ENCODE results near the gene LMBR1. TPM values are rescaled to one million over a fixed set of nuclear protein-coding genes. Genes with fewer than 3 reads are reported as not detected.
A peak's percentile ranks its signal among the peaks of the same experiment; 100 is the strongest.

LMBR1 gene
- total RNA-seq, 1 experiment from 2014 or later, result 23.8 TPM

DNA sequence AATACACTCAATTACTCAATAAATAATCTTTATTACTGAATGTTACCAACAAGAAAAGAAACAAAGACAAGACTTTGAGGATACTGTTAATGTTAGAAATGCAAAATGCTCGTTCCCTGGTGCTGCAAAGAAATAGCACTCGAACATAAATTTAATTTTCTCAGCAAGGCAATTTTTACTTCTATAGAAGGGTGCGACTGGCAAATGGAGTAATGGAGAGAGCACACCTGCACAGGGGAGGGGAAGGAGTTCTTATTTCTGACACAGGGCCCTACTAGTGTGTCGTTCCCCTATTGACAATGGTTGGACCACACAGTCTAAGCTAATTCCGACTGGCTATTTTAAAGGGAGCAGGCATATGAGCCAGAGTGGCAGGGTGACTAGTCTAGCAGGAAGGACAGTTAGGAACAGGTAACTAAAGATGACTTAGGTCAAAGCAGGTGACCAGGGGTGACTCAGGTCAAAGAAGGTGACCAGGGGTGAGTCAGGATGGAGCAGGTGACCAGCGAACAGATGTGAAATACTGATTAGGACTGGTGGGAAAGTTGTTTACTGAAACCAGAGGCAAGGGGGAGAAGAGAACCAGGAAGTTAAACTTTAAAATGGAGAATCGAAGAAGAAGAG is 133.3 kb downstream of the LMBR1 start:
- DNase-seq, result no peak
- Histone ChIP-seq H3K36me3 (no peaks in the 10 kb centered on the region; the same call in 1 of the 2 replicates), H3K4me3 (no peak overlapping the region), H3K27me3 (no peaks in the 10 kb centered on the region), H3K9me3 (no peaks in the 10 kb centered on the region)

DNA sequence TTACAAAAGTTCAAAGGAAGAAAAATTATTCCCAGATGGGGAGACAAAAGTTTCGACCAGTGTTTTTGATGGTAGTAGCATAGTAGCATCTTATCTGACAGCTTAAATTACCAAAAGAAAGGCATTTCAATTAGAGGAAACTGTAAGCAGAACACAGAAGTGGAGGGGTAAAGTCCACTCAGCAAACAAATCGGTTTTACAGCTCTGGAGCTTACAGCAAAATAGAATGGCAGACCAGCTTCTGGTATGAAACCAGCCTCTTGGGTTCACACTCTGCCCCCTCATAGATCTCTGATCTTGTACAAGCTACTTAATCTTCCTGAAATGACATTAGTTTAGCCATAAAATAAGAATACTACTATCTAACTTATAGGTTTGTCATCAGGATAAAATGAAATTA is 133.8 kb downstream of the LMBR1 start:
- no peaks in the 10 kb centered on the region; the same call in 1 of the 2 replicates for H3K36me3 ChIP-seq
- H3K9me3 ChIP-seq, result no peaks in the 10 kb centered on the region
- no peak for DNase-seq
- H3K27me3 ChIP-seq, result no peaks in the 10 kb centered on the region
- no peak overlapping the region for H3K4me3 ChIP-seq

DNA sequence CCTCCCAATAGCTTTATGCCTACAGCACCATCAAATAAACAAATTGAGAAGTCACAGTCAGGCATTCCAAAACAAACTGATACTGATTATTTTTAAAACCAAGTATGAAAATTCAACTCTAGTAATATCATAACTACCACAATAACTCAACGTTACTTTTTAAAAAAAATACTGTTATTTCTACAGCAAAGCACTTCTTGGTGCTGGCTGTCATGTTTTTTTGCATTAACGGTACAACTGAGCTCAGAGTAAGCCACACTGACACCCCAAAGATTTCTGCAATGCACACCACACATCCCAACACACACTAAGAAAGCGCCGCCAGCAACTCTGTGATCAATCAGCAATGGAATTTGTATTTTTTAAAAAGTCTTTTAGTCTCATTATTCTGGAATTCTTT is 138.8 kb downstream of the LMBR1 start:
- no peak for DNase-seq
- Histone ChIP-seq H3K9me3 (no peaks in the 10 kb centered on the region), H3K4me3 (no peak overlapping the region), H3K36me3 (no peaks in the 10 kb centered on the region), H3K27me3 (no peaks in the 10 kb centered on the region)

DNA sequence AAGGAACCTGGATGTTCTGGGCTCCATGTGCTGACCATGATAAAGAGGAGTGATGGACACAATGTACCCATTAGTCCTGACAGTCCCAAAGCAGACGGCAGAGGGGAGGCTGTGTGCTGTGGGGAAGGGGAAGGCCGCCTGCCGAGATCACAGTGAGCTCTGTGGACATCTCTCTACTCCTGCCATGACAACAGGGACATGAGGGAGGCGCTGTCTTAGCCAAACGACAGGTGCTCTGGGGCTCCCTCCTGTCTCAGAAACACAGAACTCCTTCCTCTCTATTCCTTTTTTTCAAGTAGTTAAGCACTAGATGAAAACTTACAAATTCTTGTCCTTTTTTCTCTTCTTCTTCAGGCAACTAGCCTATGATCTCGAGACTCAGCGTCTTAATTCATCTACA is 139.4 kb downstream of the LMBR1 start:
- no peaks in the 10 kb centered on the region for H3K27me3 ChIP-seq
- H3K4me3 ChIP-seq, result no peak overlapping the region
- no peak for DNase-seq
- no peaks in the 10 kb centered on the region for H3K9me3 ChIP-seq
- no peaks in the 10 kb centered on the region for H3K36me3 ChIP-seq

DNA sequence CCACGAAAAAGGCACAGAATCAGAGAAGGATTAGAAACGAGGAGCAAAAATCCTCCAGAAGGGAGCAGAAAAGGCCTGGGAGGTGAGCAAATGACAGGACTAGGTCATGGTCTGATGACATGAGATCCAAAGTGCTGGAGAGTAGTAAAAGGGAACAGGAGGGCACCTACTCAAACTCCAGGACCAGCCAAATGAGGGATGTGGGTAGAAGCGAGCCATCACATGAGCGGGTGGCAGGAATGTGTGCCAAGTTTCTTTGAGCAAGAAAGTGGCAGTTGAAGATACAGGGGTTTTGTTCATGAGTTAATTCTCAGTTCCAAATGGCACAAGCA is 139.8 kb downstream of the LMBR1 start:
- Histone ChIP-seq H3K9me3 (no peaks in the 10 kb centered on the region), H3K4me3 (no peak overlapping the region), H3K36me3 (no peaks in the 10 kb centered on the region), H3K27me3 (no peaks in the 10 kb centered on the region)
- DNase-seq, result no peak

DNA sequence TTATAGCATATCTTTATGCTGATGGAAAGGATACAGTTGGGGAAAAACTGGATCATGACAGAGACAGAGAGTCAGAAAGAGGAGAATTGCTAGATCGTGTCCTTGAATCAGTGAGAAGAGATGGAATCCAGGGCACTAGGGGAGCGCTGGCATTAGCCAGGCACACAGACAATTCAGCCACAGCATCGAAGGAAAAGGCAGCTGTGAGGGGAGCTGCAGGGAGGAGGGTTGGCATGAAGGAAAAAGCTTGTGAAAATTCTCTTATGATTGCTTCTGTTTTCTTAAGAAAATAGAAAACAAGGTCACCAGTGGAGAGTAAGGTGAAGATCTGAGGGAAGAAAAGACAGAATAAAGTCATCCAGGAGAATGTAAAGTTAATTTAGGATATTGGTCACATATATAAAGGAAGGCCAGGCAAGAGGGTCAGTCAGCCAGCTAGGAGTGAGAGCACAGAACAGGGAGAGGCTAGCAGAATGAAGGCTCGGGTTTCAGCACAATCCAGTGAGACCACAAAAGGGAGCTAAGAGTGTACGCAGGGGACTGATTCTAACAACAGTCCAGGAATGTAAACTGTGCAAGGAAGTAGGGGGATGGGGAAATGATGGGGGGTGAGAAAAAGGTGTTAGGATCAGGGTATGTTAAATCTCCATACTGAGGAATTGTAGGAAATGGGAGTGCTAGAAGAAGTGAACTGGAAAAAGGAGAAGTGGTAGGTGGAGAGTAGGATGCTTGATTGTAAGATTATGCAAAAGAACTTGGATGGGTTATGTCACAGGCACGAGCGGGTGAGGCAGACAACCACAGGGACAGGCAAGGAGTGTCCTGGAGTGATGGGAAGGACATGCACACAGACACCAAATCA is 140.4 kb downstream of the LMBR1 start:
- no peak overlapping the region for H3K4me3 ChIP-seq
- H3K9me3 ChIP-seq, result no peaks in the 10 kb centered on the region
- no peaks in the 10 kb centered on the region for H3K27me3 ChIP-seq
- no peaks in the 10 kb centered on the region for H3K36me3 ChIP-seq
- DNase-seq, result no peak

DNA sequence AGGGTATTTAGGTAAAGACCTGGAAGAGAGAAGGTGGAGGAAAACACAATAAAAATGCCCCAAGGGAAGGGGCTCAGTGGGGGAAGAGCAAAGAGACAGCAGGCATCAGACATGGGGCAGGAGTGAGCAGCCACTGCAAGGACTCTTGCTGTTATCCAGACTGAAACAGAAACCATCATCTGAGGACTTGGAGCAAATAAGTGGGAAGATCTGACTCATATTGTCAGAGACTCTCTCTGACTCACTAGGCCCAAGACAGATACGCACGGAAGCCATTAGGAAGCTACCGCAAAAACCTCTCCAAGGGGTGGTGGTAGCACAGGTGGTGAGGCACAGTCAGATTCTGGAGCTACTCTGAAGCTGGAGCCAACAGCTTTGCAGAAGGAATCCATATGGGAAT is 141.7 kb downstream of the LMBR1 start:
- Histone ChIP-seq H3K36me3 (no peaks in the 10 kb centered on the region), H3K9me3 (no peaks in the 10 kb centered on the region), H3K4me3 (no peak overlapping the region), H3K27me3 (no peaks in the 10 kb centered on the region)
- peak; percentile 62 for DNase-seq

DNA sequence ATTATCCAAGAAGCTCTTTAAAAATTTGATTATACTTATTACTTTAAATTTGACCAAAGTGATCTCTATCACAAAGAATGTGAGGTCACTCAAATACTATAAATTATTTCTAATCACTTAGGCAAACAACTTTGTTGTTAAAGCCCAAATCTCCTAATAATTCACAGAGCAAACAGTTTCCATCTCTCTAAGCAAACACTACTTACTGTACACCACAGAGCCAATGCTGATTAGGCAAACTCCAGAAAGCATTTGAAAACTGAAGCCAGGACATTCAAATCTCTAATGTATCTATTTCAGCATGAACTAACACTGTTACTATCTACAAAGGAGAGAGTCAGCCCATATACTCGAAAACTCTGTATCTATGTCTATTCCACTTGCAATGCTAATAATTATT is 145.3 kb downstream of the LMBR1 start:
- Histone ChIP-seq H3K36me3 (no peaks in the 10 kb centered on the region), H3K9me3 (no peaks in the 10 kb centered on the region), H3K4me3 (no peak overlapping the region), H3K27me3 (no peaks in the 10 kb centered on the region)
- no peak for DNase-seq

DNA sequence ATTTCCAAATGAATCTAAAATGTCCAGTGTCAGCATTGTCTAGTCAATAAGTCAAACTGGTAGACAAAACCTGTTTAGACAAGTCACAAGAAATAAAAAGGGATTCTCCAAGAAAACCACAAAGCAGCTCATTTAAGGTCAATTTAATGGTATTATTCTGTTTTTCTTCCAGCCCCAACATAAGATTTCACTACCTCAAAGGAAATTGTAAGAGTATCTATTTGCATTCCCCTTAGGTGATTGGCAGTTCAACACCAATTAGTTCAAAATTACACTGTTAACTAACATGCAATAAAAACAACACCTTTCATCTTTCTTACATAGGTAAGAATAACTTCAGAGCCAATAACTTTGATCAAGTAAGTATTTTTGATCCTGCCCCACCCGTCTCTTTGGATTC is 146.1 kb downstream of the LMBR1 start:
- Histone ChIP-seq H3K27me3 (no peaks in the 10 kb centered on the region), H3K36me3 (no peaks in the 10 kb centered on the region)

DNA sequence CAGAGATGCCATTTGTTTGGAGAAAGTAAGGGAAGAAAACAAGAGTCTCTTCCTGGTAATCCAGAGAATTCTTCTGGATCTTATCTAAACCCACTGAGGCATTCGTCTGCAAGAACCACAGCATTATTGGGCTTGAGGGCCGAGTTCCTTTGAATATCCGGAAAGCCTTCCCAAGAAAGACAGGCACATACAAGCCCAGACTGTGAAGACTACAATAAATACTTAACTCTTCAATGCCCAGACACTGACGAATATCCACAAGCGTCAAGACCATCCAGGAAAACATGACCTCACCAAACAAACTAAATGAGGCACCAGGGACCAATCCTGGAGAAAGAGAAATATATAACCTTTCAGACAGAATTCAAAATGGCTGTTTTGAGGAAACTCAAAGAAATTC is 153.4 kb downstream of the LMBR1 start:
- Histone ChIP-seq H3K27me3 (no peaks in the 10 kb centered on the region), H3K36me3 (no peaks in the 10 kb centered on the region; the same call in 1 of the 2 replicates), H3K9me3 (no peaks in the 10 kb centered on the region), H3K4me3 (no peak overlapping the region)
- DNase-seq, result no peak

More for the DNA sequence above, 146.1 kb downstream of the LMBR1 start:
- no peak overlapping the region for H3K4me3 ChIP-seq
- no peaks in the 10 kb centered on the region for H3K9me3 ChIP-seq
- DNase-seq, result no peak

DNA sequence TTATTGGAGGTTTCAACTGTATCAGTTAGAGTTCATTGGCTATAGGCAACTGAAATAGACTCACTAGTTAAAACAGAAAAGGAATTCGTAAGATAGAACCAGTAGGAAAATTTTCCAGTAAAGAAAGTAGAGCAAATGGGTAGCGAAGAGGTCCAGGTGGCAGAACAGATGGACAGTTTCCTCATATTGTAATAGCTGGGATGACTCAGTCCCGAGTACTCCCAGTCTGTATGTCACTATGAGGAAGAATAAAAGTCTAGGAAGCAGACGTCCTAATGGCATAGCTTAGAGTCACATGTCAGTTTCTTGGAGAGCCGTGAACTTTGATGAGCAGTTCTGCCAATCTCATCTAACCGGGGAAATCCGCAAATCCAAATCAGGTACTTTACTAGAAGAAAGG is 157.1 kb downstream of the LMBR1 start:
- H3K9me3 ChIP-seq, result peaks cover 6% of the 10 kb centered on the region; the same call in 1 of the 2 replicates
- H3K4me3 ChIP-seq, result no peak overlapping the region
- peaks cover 4% of the 10 kb centered on the region; the same call in 1 of the 2 replicates for H3K36me3 ChIP-seq
- DNase-seq, result no peak
- H3K27me3 ChIP-seq, result no peaks in the 10 kb centered on the region

DNA sequence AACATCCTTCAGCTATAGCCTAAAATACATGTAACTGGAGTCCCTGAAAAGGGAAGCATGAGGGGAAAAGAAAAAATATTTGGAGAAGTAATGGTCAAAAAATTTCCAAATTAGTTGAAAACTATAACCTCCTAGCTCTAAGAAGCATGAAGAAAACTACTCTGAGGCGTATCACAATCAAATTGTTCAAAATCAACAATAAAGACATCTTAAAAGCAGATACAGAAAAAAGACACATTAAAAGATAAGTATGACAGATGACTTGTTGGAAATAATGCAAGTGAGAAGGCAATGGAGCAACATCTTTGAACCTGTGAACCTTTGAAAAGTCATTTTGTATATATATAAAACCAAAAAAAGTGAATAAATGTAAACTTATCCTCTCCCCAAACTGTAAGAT is 159.3 kb downstream of the LMBR1 start:
- no peak overlapping the region for H3K4me3 ChIP-seq
- DNase-seq, result no peak
- H3K36me3 ChIP-seq, result peaks cover 4% of the 10 kb centered on the region; the same call in 1 of the 2 replicates
- H3K27me3 ChIP-seq, result no peaks in the 10 kb centered on the region
- H3K9me3 ChIP-seq, result peaks cover 6% of the 10 kb centered on the region; the same call in 1 of the 2 replicates

DNA sequence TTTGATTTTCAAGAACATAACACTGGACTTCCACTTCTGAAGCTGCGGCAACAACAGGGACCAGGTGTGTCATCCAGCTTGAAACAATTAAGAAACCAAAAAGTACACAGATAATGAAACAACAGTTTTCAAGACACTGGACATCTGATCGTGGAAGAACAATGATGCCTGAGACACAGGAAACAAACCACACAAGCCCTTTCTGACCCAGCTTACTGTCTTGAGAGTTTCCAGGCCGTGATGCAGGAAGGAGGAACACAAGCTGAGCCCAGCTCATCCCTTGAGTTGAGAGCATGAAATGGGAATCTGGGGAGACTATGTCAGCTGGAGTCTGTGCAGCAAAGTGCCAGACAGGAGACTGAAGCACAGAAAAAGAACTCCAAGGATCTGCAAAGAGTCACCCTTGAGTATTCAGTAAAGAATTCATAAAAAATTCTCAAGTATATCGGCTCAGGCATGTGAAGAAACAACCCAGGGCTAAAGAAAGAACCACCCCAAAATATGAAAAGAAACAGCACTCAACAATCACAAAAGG is 160.8 kb downstream of the LMBR1 start:
- Histone ChIP-seq H3K9me3 (peaks cover 6% of the 10 kb centered on the region; the same call in 1 of the 2 replicates), H3K4me3 (no peak overlapping the region), H3K36me3 (peaks cover 4% of the 10 kb centered on the region; the same call in 1 of the 2 replicates), H3K27me3 (no peaks in the 10 kb centered on the region)
- DNase-seq, result no peak

DNA sequence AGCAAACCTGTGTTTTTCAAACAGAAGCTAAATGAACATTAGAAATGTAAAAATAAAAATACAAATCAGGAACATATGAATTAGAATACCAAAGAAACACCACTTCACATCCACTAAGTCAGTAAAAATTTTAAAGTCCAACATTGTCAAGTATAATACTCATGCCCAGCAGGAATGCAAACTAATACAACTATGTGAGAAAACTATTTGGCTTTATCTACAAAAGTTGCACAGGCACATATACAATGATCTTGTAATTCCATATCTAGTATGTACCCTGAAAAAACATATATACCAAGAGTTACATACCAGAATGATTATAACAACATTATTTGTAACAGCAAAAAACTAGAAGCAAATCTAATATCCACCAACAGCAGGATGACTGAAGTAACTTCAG is 161.3 kb downstream of the LMBR1 start:
- peaks cover 6% of the 10 kb centered on the region; the same call in 1 of the 2 replicates for H3K9me3 ChIP-seq
- H3K4me3 ChIP-seq, result no peak overlapping the region
- no peak for DNase-seq
- no peaks in the 10 kb centered on the region for H3K27me3 ChIP-seq
- peaks cover 4% of the 10 kb centered on the region; the same call in 1 of the 2 replicates for H3K36me3 ChIP-seq

DNA sequence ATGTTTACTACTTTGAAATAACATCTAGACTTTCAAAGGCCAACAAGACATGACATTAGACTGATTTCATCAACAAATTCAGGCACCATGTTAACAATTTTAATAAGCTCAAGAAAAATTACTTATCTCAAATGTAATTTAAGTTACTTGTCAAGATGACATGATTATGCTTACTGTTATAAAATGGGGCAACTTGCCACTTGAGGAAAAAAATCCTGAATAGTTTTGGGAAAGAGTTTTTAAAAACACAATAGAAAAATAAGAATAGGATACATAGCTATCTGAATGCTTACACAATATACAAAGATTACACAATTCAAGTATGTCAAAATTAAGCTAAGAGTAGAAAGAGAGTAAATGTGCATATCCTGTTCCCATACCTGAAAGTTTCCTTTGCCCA is 167.0 kb downstream of the LMBR1 start:
- Histone ChIP-seq H3K4me3 (no peak overlapping the region), H3K27me3 (no peaks in the 10 kb centered on the region), H3K36me3 (no peaks in the 10 kb centered on the region), H3K9me3 (no peaks in the 10 kb centered on the region)
- no peak for DNase-seq

DNA sequence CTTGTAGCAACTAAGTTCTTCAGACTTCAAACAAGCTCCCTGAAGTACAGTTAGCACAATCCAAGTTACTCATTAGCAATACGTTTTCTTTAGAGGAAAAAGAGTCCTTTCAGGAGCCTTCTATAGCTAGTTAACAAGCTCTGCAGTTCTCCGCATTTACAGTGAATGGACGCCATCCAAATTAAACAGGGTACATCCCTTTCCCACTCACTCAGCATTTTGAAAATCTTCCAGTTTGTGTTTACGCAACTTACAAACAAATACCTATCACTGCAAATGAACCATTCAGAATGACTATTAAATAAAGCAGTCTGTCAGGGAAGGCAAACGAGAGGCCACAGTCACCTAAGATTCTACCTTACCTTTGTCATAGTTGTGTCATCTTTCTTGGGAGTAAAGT is 167.9 kb downstream of the LMBR1 start:
- DNase-seq, result no peak
- no peaks in the 10 kb centered on the region for H3K36me3 ChIP-seq
- no peaks in the 10 kb centered on the region for H3K9me3 ChIP-seq
- no peak overlapping the region for H3K4me3 ChIP-seq
- no peaks in the 10 kb centered on the region for H3K27me3 ChIP-seq

DNA sequence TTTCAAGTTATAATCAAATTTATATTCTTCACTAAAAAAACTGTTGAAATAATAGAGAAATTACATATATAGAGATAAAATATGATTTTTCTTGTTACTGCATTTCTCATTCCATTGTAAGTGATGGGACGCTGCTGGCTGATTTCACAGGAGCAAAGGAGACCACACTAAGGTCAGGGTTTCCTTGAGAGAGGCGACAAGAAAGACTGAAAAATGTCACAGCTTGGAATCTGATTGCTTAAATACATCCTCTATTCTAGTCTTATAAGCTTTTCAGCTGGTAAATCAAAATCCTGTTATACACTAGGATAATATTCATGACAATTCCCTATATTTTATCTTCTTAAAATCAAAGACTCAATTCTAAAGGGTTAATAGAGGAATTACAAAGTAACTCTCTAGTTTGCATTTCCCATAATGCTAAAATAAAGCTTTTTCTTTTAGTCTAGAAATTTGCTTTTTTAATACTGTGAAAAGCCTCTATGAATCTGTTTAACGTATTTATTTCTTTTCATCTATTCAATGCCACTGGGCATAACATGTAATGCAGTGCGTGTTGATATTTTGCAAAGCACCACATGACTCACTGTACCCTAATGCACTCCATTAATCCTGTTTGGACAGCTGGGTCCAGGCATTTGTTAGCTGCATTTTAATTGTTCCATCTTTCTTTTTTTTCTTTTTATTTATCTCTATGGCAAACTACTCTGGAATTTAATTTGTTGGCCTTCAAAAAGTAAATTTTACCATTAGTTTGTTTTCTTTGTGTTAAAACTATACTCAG is 170.7 kb downstream of the LMBR1 start:
- no peaks in the 10 kb centered on the region for H3K9me3 ChIP-seq
- no peaks in the 10 kb centered on the region for H3K36me3 ChIP-seq
- H3K4me3 ChIP-seq, result no peak overlapping the region
- no peak for DNase-seq
- no peaks in the 10 kb centered on the region for H3K27me3 ChIP-seq
